ENCODE results near the gene CNTRL. TPM values are rescaled to one million over a fixed set of nuclear protein-coding genes. Genes with fewer than 3 reads are reported as not detected.
A peak's percentile ranks its signal among the peaks of the same experiment; 100 is the strongest.
"Not testable (repeated sequence)": the region's sequence is repeated elsewhere in the genome, so short reads cannot be mapped to it uniquely, and the experiment has no call there.

CNTRL gene, protein sequence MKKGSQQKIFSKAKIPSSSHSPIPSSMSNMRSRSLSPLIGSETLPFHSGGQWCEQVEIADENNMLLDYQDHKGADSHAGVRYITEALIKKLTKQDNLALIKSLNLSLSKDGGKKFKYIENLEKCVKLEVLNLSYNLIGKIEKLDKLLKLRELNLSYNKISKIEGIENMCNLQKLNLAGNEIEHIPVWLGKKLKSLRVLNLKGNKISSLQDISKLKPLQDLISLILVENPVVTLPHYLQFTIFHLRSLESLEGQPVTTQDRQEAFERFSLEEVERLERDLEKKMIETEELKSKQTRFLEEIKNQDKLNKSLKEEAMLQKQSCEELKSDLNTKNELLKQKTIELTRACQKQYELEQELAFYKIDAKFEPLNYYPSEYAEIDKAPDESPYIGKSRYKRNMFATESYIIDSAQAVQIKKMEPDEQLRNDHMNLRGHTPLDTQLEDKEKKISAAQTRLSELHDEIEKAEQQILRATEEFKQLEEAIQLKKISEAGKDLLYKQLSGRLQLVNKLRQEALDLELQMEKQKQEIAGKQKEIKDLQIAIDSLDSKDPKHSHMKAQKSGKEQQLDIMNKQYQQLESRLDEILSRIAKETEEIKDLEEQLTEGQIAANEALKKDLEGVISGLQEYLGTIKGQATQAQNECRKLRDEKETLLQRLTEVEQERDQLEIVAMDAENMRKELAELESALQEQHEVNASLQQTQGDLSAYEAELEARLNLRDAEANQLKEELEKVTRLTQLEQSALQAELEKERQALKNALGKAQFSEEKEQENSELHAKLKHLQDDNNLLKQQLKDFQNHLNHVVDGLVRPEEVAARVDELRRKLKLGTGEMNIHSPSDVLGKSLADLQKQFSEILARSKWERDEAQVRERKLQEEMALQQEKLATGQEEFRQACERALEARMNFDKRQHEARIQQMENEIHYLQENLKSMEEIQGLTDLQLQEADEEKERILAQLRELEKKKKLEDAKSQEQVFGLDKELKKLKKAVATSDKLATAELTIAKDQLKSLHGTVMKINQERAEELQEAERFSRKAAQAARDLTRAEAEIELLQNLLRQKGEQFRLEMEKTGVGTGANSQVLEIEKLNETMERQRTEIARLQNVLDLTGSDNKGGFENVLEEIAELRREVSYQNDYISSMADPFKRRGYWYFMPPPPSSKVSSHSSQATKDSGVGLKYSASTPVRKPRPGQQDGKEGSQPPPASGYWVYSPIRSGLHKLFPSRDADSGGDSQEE (N-terminal part only)
- 4.7 and 7.4 TPM in 2 replicates for total RNA-seq (2014; rRNA removed; shearing (Covaris generic))

DNA sequence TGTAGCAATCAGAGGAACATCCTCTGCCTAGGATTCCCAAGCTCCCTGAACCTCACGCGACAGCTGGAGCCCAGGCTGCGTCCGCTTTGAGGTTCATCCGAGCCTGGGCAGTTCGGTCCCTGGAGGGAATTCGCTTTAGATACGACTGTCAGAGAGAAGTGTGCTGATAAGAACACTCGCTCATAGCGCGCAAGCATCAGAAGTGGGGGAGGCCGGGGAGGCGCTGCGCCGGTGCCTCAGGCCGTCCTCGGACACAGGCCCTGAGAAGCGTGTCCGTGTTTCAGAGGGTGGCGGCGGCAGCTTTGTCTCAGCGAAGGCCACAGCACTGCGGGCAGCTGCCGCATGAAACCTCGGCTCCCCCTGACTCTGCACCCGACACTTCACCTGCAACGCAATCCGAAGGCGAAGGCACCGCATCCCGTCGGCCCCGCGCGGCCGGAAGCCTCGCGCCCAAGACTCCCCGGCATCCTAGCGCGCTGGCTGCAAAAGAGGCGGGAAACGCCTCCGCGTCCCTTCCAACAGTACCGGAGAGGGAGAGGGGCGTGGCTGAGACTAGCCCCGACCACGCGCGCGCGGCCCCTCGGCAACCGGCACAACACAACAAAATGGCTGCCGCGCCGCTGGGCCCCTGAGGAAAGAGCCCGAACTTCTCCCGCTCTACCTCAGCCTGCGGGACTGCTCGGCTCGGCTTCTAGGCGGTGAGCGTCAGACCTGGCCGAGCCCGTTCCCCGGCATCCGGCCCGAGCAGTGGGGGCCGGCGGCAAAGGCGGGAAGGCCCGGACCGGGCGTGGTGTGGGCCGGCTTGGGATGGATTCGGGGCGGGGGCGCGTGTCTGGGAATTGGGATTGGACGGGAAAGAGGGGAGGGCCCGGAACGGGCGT is at the start of gene CNTRL:
TSS of gene CNTRL (plus strand) at position 586 of the 881 bp plus-strand sequence. CDS start 13,372 bp downstream, outside the sequence.
- peak; percentile 78 for DNase-seq (ENCODE audit: low spot score)

DNA sequence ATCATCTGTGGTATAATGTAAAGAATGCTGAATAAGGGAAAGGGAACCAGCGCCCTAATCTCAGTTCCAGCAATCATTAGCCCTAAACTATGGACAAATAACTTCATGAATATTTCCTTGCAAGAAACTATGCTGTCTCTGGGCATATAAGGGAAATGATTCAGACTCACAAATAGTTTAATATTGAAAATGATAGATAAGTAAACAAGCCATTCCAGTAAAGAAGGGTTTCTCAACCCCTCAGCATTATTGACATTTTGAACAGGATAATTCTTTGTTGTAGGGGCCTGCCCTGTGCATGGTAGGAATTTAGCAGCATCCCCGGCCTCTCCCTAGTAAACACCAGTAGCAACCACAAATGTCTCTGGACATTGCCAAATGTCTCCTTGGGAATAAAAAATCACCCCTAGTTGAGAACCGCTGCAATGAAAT is 48.5 kb upstream of the CNTRL start:
- DNase-seq (ENCODE audit: low spot score), result no peak

DNA sequence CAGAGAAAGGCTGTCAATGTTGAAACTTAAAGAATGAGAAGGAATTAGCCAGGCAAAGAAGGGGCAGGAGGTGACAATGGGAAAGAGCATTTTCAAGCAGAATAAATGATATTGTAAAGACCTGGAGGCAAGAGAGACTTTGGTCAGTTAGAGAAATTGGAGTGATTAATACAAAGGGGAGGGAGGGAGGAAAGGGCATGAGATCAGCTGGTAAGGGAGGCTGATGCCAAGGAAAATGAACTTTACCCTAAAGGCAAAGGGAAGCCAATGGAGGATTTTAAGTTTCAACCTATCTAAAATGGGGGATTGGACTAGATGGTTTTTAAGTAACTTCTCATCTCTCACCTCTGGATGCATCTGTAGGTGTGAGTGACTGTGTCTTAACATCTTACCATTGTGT is 48.0 kb upstream of the CNTRL start:
- DNase-seq (ENCODE audit: low spot score), result no peak

DNA sequence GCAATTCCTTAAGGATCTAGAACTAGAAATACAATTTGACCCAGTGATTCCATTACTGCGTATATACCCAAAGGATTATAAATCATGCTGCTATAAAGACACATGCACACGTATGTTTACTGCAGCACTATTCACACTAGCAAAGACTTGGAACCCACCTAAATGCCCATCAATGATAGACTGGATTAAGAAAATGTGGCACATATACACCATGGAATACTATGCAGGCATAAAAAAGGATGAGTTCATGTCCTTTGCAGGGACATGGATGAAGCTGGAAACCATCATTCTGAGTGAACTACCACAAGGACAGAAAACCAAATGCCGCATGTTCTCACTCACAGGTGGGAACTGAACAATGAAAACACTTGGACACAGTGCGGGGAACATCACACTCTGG is 46.5 kb upstream of the CNTRL start:
- DNase-seq (ENCODE audit: low spot score), result not testable (repeated sequence)

DNA sequence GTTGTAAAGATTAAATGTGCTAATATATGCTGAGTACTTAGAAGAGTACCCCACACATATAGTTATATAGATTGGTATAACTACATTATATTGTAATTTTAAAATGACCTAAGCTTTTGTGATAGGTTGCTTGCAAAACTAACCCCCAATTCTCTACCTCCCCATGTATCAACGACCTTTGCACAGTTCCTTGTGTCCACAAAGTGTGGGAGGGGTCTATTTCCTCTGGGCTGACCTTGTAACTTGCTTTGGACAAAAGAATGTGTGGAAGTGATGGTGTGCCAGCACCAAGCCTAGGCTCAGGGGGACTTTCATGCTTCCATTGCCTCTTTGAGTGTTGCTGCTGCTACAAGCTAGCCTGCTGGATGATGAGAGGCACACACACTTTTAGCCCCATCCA is 45.3 kb upstream of the CNTRL start:
- DNase-seq (ENCODE audit: low spot score), result no peak

DNA sequence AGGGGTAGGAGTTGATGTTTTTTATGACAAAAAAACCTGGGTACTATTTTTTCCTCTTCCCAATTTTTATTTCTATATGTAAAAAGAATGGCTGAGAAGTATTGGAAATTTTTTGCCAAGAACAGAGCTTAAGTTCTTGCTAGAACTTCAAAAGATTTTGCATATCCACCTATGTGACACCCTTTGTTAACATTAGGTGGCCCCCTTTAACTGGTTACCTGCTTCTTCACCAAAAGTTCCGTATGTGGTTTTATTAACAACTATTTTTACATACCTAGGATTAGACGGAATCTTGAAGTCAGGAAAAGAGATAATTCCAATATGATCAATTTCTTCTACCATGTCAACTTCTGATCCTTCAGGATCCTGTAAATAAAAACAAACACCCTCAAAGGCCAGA is 40.2 kb upstream of the CNTRL start:
- DNase-seq (ENCODE audit: low spot score), result no peak

DNA sequence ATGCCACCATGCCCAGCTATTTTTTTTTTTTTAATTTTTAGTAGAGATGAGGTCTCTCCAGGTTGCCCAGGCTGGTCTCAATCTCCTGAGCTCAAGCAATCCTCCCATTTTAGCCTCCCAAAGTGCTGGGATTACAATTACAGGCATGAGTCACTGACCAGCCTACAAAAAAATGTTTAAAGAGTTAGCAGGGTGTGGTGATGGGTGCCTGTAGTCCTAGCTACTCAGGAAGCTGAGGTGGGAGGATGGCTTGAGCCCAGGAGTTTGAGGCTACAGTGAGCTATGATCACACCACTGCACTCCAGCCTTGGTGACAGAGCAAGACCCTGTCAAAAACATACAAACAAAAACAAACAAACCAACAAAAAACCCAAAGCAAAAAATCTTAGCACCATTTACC is 39.0 kb upstream of the CNTRL start:
- DNase-seq (ENCODE audit: low spot score), result not testable (repeated sequence)

DNA sequence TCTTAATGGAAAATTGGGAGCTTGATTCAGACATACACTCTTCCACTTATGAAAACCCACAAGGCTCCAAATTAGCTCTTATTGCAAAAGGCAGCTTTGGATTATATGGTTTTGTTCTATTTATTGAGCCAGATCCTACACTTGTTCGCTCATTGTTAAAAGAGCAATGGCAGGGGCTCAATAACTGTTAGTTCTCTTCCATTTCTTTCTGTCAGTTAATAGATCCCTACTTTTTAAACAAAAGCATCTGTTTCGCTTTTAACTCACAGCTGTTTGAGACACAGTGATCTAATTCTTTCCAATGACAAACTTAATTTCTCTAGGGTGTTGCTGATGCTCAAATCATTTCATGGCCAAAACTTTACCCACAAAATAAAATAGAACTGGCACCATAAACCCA is 36.4 kb upstream of the CNTRL start:
- no peak for DNase-seq (ENCODE audit: low spot score)

DNA sequence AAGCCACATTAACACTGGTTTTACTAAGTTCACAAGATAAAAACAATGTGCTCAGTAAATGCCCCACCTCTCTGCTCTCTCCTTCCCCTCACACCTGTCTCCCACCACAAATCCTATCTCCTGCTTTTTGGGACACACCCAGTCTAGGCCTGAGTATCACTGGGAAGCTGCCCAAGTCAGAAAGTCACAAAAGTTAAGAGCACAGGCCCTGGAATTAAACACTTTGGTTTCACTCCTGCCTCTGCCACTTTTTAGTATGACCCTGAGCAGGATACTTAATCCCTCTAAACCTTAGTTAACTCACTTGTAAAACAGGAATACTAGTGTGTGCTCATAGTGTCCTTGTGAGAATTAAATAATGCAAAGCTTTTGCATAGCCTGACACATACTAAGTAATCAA is 36.0 kb upstream of the CNTRL start:
- DNase-seq (ENCODE audit: low spot score), result no peak

DNA sequence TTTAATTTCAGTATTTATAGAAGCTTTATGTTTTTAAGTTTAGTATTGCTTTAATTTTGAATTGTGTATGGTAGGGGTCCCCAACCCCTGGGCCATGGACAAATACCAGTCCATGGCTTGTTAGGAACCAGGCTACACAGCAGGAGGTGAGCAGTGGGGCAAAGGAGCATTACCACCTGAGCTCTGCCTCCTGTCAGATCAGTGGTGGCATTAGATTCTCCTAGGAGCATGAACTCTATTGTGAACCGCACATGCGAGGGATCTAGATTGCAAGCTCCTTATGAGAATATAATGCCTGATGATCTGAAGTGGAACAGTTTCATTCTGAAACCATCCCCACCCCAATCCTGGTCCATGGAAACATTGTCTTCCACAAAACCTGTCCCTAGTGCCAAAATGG is 26.6 kb upstream of the CNTRL start:
- DNase-seq (ENCODE audit: low spot score), result no peak

DNA sequence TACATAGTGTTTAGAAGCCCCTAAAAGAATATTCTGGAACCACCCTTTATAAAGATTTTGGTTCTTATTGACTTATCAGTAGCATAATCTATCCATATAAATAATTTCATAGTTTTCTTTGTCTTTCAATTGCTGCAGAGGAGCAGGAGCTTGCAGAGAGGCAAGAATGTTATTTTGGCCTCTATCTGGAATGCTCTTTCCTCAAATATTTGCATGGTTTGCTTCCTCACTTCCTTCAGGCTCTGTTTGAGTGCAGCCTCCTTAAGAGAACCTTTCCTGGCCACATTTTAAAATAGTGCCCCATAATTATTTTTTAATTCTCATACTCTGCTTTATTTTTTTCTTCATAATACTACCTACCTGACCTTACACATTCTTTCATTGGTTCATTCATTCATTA is 26.1 kb upstream of the CNTRL start:
- no peak for DNase-seq (ENCODE audit: low spot score)

DNA sequence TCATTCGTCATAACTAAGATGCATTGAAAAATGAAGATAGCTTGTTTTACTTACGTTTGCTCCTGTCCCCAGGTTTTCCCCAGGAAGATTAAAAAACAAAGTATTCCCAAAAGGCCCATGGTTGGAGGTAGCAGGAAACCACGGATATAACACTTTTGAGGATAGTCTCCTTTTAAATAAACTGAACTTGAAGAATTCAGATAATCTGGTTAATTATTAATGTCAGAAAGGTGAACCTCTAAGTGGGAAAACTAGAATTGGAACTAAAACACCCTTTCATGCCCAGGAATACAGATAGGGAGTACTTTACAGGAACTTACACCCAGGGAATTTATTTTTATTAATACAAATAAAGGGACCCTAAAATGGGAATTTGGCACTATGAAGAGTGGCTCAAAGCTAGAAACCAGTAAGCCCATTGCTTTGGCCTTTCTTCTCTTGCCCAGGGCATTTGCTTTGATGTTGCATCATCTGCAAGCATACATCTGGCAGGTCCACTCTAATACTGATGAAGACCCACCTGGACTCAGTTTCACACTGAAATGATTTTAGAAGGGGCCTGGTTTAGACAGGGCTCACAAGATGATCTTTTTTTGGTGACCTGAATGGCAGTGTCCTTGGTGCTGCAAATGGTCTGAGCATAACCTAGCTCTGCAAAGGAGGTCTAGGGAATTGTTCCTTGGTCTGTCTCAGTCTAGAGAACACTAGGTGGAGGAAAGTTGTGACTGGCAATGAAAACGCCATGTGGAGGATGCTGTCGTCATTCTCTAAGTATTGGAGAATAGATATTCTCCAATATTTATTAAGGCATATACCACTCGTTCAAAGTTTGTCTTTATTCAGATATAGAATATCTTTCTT is 24.4 kb upstream of the CNTRL start, which contains the start of gene C5:
TSS of gene C5 (minus strand) at position 148 of the 861 bp plus-strand sequence. CDS start at position 119, 29 bp downstream.
- DNase-seq (ENCODE audit: low spot score), result no peak

DNA sequence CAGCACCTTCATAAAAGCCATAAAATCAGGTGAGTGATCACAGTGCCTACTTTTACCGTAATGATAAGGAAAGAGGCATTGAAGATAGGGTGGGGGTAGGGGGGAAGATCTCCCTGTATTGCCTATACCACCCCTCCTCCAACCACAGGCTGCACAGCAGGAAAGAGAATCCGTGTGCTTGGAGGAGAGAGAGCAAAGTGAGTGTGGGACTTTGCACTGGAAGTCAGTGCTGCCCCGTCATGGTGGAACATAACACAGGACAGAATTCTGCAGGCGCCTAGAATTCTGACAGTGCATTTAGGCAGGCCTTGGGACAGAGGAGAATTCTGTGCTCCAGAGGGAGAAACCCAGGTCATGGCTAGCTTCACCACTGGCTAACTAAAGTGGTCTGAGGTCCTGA is 21.2 kb upstream of the CNTRL start:
- DNase-seq (ENCODE audit: low spot score), result no peak

DNA sequence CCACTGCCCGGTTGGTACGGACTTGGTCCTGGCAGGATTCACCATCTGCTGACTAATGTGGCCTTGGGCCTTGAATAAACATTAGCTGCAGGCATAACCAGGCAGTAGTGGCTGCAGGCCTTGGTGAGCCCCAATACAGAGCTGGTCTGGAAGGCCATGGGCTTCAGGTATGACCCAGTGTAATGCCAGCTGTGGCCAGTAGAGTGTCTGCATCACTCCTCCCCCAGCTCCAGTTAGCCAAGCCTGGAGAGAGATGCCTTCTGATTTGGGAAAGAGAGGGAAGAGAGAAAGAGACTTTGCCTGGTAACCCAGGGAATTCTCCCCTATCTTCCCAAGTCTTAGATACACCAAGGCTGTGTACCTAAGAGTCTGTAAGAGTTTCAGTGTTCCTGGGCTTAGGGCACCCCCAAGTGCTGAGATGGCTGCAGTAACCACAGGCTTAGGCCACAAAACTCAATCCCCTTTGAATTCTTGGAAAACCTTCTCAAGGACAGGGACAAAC is 19.1 kb upstream of the CNTRL start:
- DNase-seq (ENCODE audit: low spot score), result peak; percentile 36

DNA sequence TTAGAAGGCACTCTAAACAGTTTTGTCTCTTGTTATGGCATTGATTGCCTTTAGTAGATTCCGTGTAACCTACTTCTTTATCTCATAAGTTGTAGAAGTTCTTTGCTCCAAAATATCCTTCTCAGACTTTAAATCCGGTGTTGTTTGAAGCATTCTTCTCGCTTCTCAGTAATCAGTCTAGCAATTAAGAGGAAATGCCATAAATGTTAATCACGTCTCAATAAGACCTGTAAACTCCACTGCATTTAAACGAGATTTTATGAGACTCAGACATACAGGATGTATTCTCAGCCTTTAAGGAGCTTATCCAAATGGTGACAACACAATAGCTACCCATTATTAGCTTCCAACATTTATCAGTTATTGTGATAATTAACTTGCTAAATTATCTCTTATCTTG is 16.9 kb upstream of the CNTRL start:
- DNase-seq (ENCODE audit: low spot score), result no peak

DNA sequence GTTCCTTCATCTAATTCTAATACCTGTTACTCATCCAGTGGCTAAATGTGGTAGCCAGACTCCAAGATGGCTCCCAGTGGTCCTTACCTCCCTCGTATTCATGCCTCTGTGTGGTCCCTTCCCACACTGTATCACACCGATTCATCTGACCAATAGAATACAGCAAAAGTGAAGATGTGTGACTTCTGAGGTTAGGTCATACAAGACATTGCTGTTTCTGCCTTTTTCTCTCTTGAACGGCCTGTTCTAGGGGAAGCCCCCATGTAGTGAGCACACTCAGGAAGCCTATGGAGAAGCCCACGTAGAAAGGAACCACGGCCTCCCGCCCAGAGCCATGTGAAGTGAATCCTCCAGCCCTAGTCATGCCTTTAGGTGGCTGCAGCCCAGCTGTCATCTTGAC is 15.2 kb upstream of the CNTRL start:
- DNase-seq (ENCODE audit: low spot score), result no peak

DNA sequence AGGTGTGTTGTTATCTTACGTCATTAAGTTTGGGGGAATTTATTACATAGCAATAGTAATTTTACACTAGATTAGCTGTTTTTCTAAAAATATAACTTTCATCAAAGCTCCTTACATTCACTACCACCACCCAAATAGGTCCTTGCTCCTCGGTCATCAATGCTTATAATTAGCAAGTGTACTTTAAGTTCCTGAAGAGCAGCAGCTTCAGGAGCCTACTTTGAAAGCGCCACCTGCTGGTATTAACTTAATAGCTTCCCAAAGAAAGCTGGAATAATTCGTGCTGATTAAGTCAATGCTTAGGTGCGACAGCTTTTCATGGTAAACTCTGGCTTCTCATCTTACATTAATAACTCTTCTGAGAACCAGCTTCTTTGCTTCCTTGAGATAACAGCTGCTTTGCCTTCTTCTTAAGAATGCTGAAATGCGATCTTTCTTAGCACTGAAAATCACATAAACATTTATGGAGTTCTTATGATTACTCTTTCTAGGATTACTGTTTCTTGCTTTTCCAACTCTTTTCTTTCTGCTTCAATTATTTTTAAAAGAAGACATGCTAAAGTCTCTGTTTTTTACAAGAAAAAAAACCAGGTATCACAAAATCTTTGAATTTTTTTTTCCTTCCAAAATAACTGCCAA is 14.6 kb upstream of the CNTRL start:
- peak; percentile 79 for DNase-seq (ENCODE audit: low spot score)

DNA sequence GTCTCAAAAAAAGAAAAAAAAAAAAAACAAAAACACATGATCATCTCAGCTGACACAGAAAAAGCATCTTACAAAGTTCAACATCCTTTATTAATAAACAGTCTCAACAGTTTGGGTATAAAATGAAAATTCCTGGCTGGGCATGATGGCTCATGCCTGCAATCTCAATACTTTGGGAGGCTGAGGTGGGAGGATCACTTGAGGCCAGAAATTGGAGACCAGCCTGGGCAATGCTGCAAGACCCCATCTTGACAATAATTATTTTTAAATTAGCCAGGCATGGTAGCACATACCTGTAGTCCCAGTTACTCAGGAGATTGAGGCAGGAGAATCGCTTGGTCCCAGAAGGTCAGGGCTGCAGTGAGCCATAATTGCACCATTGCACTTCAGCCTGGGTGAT is 7.9 kb upstream of the CNTRL start:
- DNase-seq (ENCODE audit: low spot score), result no peak

DNA sequence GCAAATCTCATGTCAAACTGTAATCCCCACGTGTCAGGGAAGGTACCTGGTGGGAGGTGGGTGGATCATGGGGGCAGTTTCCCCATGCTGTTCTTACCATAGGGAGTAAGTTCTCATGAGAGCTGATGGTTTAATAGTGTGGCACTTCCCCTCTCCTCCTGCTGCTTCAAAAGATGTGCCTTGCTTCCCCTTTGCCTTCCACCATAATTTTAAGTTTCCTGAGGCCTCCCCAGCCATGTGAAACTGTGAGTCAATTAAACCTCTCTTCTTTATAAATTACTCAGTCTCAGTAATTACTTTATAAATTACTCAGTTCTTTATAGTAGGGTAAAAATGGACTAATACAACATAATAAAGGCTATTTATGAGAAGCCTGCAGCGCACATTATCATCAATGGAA is 7.1 kb upstream of the CNTRL start:
- no peak for DNase-seq (ENCODE audit: low spot score)
